EL (cell line): ENCODE data around the gene SCUBE3.

Source experiments
- DNase-seq: peaks from one replicate; pipeline ENCODE4 v3.0.0-alpha.2; 2016

The SCUBE3 gene

GRCh38 chr6:35213824-35214756, at the start of gene SCUBE3:
Gene SCUBE3, plus strand, starts transcription at chr6:35213956. Its CDS starts 463 bp downstream, at chr6:35214419.
- peak; percentile 58 for DNase-seq

GRCh38 chr6:35164277-35164676, 49.5 kb upstream of the SCUBE3 start:
- DNase-seq: no peak

GRCh38 chr6:35164868-35165267, 48.9 kb upstream of the SCUBE3 start:
- DNase-seq: no peak

GRCh38 chr6:35165630-35166071, 48.1 kb upstream of the SCUBE3 start:
- DNase-seq: no peak

GRCh38 chr6:35166116-35166515, 47.6 kb upstream of the SCUBE3 start:
- DNase-seq: no peak

GRCh38 chr6:35166520-35166919, 47.2 kb upstream of the SCUBE3 start:
- no peak for DNase-seq

- no peak for DNase-seq
Observed at GRCh38 chr6:35167505-35167904, 46.3 kb upstream of the SCUBE3 start.

- no peak for DNase-seq
Observed at GRCh38 chr6:35168461-35168861, 45.3 kb upstream of the SCUBE3 start.

- peak; percentile 56 for DNase-seq
Observed at GRCh38 chr6:35170166-35170565, 43.6 kb upstream of the SCUBE3 start.

- DNase-seq: peak; percentile 52
Observed at GRCh38 chr6:35170891-35171290, 42.9 kb upstream of the SCUBE3 start.

- peak; percentile 52 for DNase-seq
Observed at GRCh38 chr6:35173044-35173426, 40.7 kb upstream of the SCUBE3 start.

- DNase-seq: peak; percentile 46
Observed at GRCh38 chr6:35173427-35174087, 40.2 kb upstream of the SCUBE3 start.

GRCh38 chr6:35174088-35174434, 39.7 kb upstream of the SCUBE3 start:
- DNase-seq: no peak

GRCh38 chr6:35174501-35174900, 39.3 kb upstream of the SCUBE3 start:
- no peak for DNase-seq

GRCh38 chr6:35176301-35177024, 37.3 kb upstream of the SCUBE3 start:
- DNase-seq: no peak

- peak; percentile 40 for DNase-seq
Observed at GRCh38 chr6:35177157-35177556, 36.6 kb upstream of the SCUBE3 start.

- DNase-seq: peak; percentile 73
Observed at GRCh38 chr6:35177596-35177995, 36.2 kb upstream of the SCUBE3 start.

GRCh38 chr6:35178012-35178411, 35.7 kb upstream of the SCUBE3 start:
- DNase-seq: no peak

- no peak for DNase-seq
Observed at GRCh38 chr6:35178932-35179832, 34.6 kb upstream of the SCUBE3 start.

- no peak for DNase-seq
Observed at GRCh38 chr6:35179901-35180535, 33.7 kb upstream of the SCUBE3 start.

- DNase-seq: peak; percentile 80
Observed at GRCh38 chr6:35181308-35181932, 32.3 kb upstream of the SCUBE3 start.
